Measurements from ENCODE around the gene ELP5. TPM values are rescaled to one million over a fixed set of nuclear protein-coding genes. Genes with fewer than 3 reads are reported as not detected.
A peak's percentile ranks its signal among the peaks of the same experiment; 100 is the strongest.
"Not testable (repeated sequence)": the region's sequence is repeated elsewhere in the genome, so short reads cannot be mapped to it uniquely, and the experiment has no call there.

ELP5 gene
- total RNA-seq, 1 donor, result 21.7 TPM

DNA sequence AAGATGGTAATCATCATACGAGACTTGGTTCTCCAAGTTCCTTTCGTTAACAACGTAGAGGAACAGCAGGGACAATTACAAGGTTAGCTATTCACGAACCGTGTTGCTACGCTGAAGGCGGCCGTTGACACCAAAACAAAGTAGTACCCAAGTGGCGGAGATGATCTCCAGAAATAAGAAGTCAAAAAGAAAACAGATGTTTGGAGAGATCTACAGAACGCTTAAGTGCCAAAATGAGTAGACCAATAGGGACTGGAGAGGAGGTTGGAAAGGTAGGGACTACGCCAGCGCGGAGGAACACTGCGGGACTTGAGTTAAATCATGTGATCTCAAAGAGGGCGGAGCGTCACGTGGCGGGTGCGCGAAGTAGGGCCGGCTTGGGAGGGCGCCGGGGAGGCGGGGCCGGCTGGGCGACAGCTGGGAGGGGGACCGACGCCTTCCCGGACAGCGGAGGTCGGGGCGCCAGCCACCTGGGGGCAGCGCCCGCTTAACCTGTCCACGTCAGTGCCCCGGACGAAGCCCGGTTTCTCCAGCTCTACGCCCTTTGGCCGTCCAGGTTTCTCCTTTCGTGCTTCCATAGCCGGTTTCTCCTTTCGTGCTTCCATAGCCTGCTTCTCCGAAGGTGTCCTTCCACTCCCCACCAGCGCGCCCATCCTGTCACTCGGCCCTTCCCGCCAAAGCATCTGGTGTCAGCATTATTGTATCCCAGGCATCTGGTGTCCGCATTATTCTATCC is 9.1 kb upstream of the ELP5 start:
- H3K4me1 ChIP-seq (ENCODE audit: insufficient read depth, low read length), result peaks cover 26% of the 10 kb centered on the region
- H3K27me3 ChIP-seq (ENCODE audit: insufficient read depth, low read length), result no peaks in the 10 kb centered on the region
- peaks cover 73% of the 10 kb centered on the region for H3K79me2 ChIP-seq (ENCODE audit: insufficient read depth, low read length)
- peak overlapping the region; percentile 84 for H3K27ac ChIP-seq (ENCODE audit: low read depth, low read length)
- peak overlapping the region; percentile 93 for H2AFZ ChIP-seq (ENCODE audit: low read length)
- peak; percentile 97 for DNase-seq (ENCODE audit: insufficient read length, low spot score, missing footprints)
- no peaks in the 10 kb centered on the region for H3K9me3 ChIP-seq (ENCODE audit: low read depth, low read length)
- H3K4me3 ChIP-seq (ENCODE audit: insufficient read depth, low read length), result peak overlapping the region; percentile 86
- peaks cover 46% of the 10 kb centered on the region for H3K36me3 ChIP-seq (ENCODE audit: insufficient read depth, low read length)
- TF ChIP-seq, protein P1, sequence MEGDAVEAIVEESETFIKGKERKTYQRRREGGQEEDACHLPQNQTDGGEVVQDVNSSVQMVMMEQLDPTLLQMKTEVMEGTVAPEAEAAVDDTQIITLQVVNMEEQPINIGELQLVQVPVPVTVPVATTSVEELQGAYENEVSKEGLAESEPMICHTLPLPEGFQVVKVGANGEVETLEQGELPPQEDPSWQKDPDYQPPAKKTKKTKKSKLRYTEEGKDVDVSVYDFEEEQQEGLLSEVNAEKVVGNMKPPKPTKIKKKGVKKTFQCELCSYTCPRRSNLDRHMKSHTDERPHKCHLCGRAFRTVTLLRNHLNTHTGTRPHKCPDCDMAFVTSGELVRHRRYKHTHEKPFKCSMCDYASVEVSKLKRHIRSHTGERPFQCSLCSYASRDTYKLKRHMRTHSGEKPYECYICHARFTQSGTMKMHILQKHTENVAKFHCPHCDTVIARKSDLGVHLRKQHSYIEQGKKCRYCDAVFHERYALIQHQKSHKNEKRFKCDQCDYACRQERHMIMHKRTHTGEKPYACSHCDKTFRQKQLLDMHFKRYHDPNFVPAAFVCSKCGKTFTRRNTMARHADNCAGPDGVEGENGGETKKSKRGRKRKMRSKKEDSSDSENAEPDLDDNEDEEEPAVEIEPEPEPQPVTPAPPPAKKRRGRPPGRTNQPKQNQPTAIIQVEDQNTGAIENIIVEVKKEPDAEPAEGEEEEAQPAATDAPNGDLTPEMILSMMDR (IDR thresholded peaks at IDR 0.05; ENCODE audit: extremely low read depth, low read depth, low read length), result no peak
- H4K20me1 ChIP-seq (ENCODE audit: insufficient read depth, low read length), result peaks cover 14% of the 10 kb centered on the region
- peak overlapping the region; percentile 98 for H3K4me2 ChIP-seq (ENCODE audit: insufficient read depth, low read length)

DNA sequence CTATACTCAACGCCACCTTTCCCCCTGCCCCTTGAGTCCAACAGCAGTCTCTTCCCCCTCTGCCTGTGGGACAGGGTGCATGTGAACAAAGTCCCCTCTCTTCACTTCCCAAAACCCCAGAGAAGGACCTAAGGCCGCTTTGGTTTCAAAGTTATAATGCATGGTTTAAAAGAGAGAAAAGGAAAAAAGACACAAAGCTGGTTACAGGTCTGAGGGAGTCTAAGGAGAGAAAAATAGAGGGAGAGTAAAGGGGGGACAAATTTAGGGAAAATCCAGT is 8.6 kb upstream of the ELP5 start:
- peak overlapping the region; percentile 98 for H3K4me2 ChIP-seq (ENCODE audit: insufficient read depth, low read length)
- H3K27me3 ChIP-seq (ENCODE audit: insufficient read depth, low read length), result no peaks in the 10 kb centered on the region
- H3K79me2 ChIP-seq (ENCODE audit: insufficient read depth, low read length), result peaks cover 75% of the 10 kb centered on the region
- no peaks in the 10 kb centered on the region for H3K9me3 ChIP-seq (ENCODE audit: low read depth, low read length)
- peaks cover 26% of the 10 kb centered on the region for H3K4me1 ChIP-seq (ENCODE audit: insufficient read depth, low read length)
- peak; percentile 79 for DNase-seq (ENCODE audit: insufficient read length, low spot score, missing footprints)
- H4K20me1 ChIP-seq (ENCODE audit: insufficient read depth, low read length), result peaks cover 14% of the 10 kb centered on the region
- peak overlapping the region; percentile 84 for H3K27ac ChIP-seq (ENCODE audit: low read depth, low read length)
- peaks cover 46% of the 10 kb centered on the region for H3K36me3 ChIP-seq (ENCODE audit: insufficient read depth, low read length)
- H2AFZ ChIP-seq (ENCODE audit: low read length), result peak overlapping the region; percentile 93
- peak overlapping the region; percentile 86 for H3K4me3 ChIP-seq (ENCODE audit: insufficient read depth, low read length)
- TF ChIP-seq, protein P1 (IDR thresholded peaks at IDR 0.05; ENCODE audit: extremely low read depth, low read depth, low read length), result no peak

DNA sequence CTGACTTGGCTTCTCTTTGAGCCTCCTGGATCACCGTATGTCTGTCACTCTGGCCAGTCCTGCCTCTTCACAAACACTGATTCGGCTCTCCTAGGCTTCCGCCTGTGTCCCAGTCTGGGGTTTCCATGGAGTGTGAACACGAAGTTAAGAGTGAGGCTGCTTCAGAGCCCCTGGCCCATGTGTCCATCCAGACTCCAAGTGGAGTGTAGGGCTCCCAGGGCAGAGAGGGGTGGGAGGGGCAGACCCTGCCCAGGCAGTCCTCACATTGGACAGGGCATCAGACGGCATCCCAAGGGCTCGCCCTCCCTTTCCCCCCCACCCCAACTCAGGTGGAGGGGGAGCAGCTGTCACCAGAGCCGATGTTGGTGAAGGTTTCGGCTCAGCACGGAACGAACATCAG is 8.2 kb upstream of the ELP5 start:
- H3K4me1 ChIP-seq (ENCODE audit: insufficient read depth, low read length), result peaks cover 26% of the 10 kb centered on the region
- peak overlapping the region; percentile 98 for H3K4me2 ChIP-seq (ENCODE audit: insufficient read depth, low read length)
- not testable (repeated sequence) for H3K27me3 ChIP-seq (ENCODE audit: insufficient read depth, low read length); H2AFZ ChIP-seq (ENCODE audit: low read length); H3K9me3 ChIP-seq (ENCODE audit: low read depth, low read length); DNase-seq (ENCODE audit: insufficient read length, low spot score, missing footprints); H3K4me3 ChIP-seq (ENCODE audit: insufficient read depth, low read length); H3K27ac ChIP-seq (ENCODE audit: low read depth, low read length)
- peaks cover 75% of the 10 kb centered on the region for H3K79me2 ChIP-seq (ENCODE audit: insufficient read depth, low read length)
- peaks cover 46% of the 10 kb centered on the region for H3K36me3 ChIP-seq (ENCODE audit: insufficient read depth, low read length)
- H4K20me1 ChIP-seq (ENCODE audit: insufficient read depth, low read length), result peaks cover 14% of the 10 kb centered on the region

DNA sequence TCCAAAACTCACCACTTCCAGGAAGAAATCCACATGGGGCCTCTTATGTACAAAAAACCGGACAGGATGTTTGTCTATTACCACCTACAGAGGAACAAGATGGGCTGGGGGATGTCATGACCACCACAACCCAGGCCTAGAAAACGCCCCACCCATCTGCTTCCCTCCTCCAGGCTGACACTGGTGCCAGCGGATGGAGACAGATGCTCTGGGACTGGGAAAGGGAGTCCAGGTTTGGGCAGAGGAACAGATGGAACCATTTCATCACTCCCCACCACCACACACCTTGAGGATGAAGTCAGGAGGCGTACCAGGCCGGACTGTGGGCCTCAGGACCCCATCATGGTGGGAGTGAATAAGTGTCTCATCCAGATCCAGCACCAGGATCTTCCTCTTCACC is 5.2 kb upstream of the ELP5 start:
- peaks cover 75% of the 10 kb centered on the region for H3K79me2 ChIP-seq (ENCODE audit: insufficient read depth, low read length)
- no peak overlapping the region for H2AFZ ChIP-seq (ENCODE audit: low read length)
- no peaks in the 10 kb centered on the region for H3K9me3 ChIP-seq (ENCODE audit: low read depth, low read length)
- H4K20me1 ChIP-seq (ENCODE audit: insufficient read depth, low read length), result peaks cover 3% of the 10 kb centered on the region
- no peaks in the 10 kb centered on the region for H3K27me3 ChIP-seq (ENCODE audit: insufficient read depth, low read length)
- no peak overlapping the region for H3K4me3 ChIP-seq (ENCODE audit: insufficient read depth, low read length)
- peaks cover 16% of the 10 kb centered on the region for H3K4me1 ChIP-seq (ENCODE audit: insufficient read depth, low read length)
- no peak for DNase-seq (ENCODE audit: insufficient read length, low spot score, missing footprints)
- no peak overlapping the region for H3K27ac ChIP-seq (ENCODE audit: low read depth, low read length)
- peaks cover 31% of the 10 kb centered on the region for H3K36me3 ChIP-seq (ENCODE audit: insufficient read depth, low read length)
- no peak overlapping the region for H3K4me2 ChIP-seq (ENCODE audit: insufficient read depth, low read length)
- TF ChIP-seq, protein P1 (IDR thresholded peaks at IDR 0.05; ENCODE audit: extremely low read depth, low read depth, low read length), result no peak

Measured in osteoblast (primary cell).